Forelimb muscle (tissue), 1 donor: Measurements from ENCODE around the gene MDH2. TPM values are rescaled to one million over a fixed set of nuclear protein-coding genes. Genes with fewer than 3 reads are reported as not detected.
"Not testable (repeated sequence)": the region's sequence is repeated elsewhere in the genome, so short reads cannot be mapped to it uniquely, and the experiment has no call there.

Experiments used
- DNase-seq: peaks from one replicate; pipeline ENCODE4 v3.0.0-alpha.2; 2013; ENCODE audit warnings: low read depth
- polyA plus RNA-seq: library from polyadenylated mRNA; unstranded; fragments of 120-200 nt; gene quantifications from one replicate; pipeline ENCODE4 v1.2.1, GENCODE V29; 2013; ENCODE audit not compliant: insufficient read length

Gene MDH2
- polyA plus RNA-seq, 1 donor, result 225 TPM

- no peak for DNase-seq
Measured at GRCh38 chr7:76047305-76047810, 548 bp upstream of the MDH2 start.

GRCh38 chr7:76048668-76048988 is 722 bp downstream of the MDH2 start:
- DNase-seq, result no peak

- no peak for DNase-seq
Measured at GRCh38 chr7:76049295-76049694, 1.4 kb downstream of the MDH2 start.

GRCh38 chr7:76050545-76050944 is 2.6 kb downstream of the MDH2 start:
- DNase-seq, result no peak

- DNase-seq, result no peak
Measured at GRCh38 chr7:76051840-76052239, 3.9 kb downstream of the MDH2 start.

- not testable (repeated sequence) for DNase-seq
Measured at GRCh38 chr7:76052681-76053080, 4.8 kb downstream of the MDH2 start.

- DNase-seq, result no peak
Measured at GRCh38 chr7:76053461-76053860, 5.6 kb downstream of the MDH2 start.

- DNase-seq, result no peak
Measured at GRCh38 chr7:76054123-76055120, 6.5 kb downstream of the MDH2 start.

- no peak for DNase-seq
Measured at GRCh38 chr7:76056241-76056640, 8.3 kb downstream of the MDH2 start.

- no peak for DNase-seq
Measured at GRCh38 chr7:76057103-76057812, 9.4 kb downstream of the MDH2 start.

GRCh38 chr7:76057813-76058145 is 9.9 kb downstream of the MDH2 start:
- DNase-seq, result no peak

- not testable (repeated sequence) for DNase-seq
Measured at GRCh38 chr7:76058745-76059144, 10.8 kb downstream of the MDH2 start.

- no peak for DNase-seq
Measured at GRCh38 chr7:76060842-76061241, 12.9 kb downstream of the MDH2 start.

GRCh38 chr7:76062254-76062653 is 14.3 kb downstream of the MDH2 start:
- DNase-seq, result no peak

- no peak for DNase-seq
Measured at GRCh38 chr7:76063114-76063513, 15.2 kb downstream of the MDH2 start.

- no peak for DNase-seq
Measured at GRCh38 chr7:76063525-76063924, 15.6 kb downstream of the MDH2 start.

GRCh38 chr7:76064208-76064970 is 16.5 kb downstream of the MDH2 start:
- DNase-seq, result no peak

GRCh38 chr7:76065016-76065612 is 17.2 kb downstream of the MDH2 start:
- no peak for DNase-seq

- no peak for DNase-seq
Measured at GRCh38 chr7:76066716-76067503, 19.0 kb downstream of the MDH2 start.

- DNase-seq, result no peak
Measured at GRCh38 chr7:76069238-76069638, 21.3 kb downstream of the MDH2 start.
